Articular chondrocyte of knee joint (primary cell): ENCODE data around the gene FBXO41. TPM values are rescaled to one million over a fixed set of nuclear protein-coding genes. Genes with fewer than 3 reads are reported as not detected.

ENCODE experiments used
- small RNA-seq: library from RNA; depleted of rRNA; stranded (forward); fragments of <200 nt; gene quantifications from one replicate; pipeline ENCODE3, GENCODE V24; 2012
- total RNA-seq: library from RNA; depleted of rRNA; stranded (reverse); fragments of >200 nt; gene quantifications from 2 replicates; pipeline ENCODE4 v1.2.3, GENCODE V29; 2012

Gene FBXO41, protein sequence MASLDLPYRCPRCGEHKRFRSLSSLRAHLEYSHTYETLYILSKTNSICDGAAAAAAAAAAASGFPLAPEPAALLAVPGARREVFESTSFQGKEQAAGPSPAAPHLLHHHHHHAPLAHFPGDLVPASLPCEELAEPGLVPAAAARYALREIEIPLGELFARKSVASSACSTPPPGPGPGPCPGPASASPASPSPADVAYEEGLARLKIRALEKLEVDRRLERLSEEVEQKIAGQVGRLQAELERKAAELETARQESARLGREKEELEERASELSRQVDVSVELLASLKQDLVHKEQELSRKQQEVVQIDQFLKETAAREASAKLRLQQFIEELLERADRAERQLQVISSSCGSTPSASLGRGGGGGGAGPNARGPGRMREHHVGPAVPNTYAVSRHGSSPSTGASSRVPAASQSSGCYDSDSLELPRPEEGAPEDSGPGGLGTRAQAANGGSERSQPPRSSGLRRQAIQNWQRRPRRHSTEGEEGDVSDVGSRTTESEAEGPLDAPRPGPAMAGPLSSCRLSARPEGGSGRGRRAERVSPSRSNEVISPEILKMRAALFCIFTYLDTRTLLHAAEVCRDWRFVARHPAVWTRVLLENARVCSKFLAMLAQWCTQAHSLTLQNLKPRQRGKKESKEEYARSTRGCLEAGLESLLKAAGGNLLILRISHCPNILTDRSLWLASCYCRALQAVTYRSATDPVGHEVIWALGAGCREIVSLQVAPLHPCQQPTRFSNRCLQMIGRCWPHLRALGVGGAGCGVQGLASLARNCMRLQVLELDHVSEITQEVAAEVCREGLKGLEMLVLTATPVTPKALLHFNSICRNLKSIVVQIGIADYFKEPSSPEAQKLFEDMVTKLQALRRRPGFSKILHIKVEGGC
- 1.3 and 1.4 TPM in 2 replicates for total RNA-seq

DNA sequence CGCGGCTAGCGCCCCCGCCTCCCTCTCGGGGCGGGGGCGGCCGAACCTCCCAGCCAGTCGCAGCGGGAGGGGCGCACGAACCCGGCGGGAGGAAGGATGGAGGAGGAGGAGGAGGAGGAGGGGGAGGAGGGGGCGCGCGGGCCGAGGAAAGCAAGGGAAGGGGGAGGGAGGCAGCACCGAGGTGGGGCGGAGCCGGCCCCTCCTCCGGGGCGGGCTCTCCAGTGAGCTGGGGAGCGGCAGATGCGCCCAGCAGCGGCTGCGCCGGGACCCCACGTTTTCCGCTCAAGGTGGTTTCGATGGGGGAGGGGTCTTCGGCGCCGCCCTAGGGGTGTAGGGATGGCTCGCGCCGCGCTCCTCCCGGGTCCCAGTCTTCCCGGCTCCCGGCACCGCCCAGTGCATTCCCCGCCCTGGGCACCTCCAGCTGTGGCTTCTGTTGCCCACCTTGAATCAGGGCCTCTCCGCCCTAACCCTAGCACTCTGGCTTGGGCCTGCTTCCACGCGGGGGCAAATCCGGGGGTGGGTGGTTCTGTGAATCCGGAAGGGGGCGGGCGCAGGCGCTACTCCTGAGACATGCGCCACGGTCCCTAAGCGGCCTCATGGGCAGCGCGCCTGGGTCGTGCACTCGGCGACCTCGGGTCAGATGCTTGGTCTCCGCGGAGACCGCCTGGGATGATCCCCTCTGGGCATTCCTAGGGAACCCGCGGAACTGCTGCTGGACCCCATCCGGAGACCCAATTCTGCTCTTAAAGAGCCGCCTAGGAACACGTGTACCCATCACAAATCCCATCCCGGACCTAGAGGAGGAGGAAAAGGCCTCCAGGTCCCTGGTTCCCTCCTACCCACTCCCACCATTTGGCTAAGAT lies at the start of gene FBXO41:
Gene FBXO41, minus strand, starts transcription at position 183 of the 863 bp plus-strand sequence. CDS start 14,848 bp downstream, outside the sequence.

GRCh38 chr2:73293534-73294171 lies 9.4 kb upstream of the FBXO41 start, which contains the start of gene EGR4:
EGR4 (minus strand) TSS chr2:73293548; CDS start chr2:73293317, 231 bp downstream.

GRCh38 chr2:73233932-73234832 lies 50.1 kb downstream of the FBXO41 start, which contains the start of gene CCT7:
CCT7 (plus strand) TSS chr2:73234308; CDS start chr2:73234379, 71 bp downstream.

DNA sequence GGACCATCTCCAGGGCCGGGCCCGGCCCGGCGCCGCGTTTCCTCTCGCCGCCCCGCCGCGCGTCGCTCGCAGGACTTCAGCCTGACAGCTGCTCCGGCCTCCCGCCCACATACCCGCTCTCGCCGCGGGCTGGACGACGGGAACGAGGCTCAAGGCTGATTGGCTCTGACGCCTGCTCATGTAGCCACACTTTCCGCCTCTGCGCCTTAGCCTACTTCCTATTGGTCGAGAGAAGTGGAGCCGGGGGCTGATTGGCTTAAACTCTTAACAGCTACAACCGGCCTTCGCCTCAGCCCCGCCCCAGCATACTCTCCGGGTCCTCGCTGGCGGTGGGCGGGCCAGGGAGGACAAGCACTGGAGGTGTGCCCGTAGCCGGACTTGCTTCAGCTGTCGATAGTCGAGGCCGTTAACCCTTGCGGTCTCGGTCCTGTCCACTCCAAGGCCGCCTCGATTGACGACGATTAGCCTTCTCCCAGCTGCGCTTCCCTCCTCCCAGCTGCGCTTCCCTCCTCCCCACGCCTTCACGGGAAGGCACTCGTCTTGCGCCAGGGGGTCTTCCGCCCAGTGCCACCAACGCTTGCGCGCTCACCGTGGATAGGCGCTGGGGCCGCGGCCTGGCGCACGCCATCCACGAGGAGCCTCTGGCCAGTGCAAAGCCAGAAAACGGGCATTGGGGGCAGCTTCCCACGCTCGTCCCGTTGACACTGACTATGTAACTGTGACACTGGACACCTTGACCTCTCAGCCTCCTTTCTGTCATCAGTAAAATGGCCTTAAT lies 50.9 kb downstream of the FBXO41 start, which contains the start of gene PRADC1:
Gene PRADC1, minus strand, starts transcription at position 86 of the 778 bp plus-strand sequence. Its CDS starts 79 bp downstream, at position 7.

DNA sequence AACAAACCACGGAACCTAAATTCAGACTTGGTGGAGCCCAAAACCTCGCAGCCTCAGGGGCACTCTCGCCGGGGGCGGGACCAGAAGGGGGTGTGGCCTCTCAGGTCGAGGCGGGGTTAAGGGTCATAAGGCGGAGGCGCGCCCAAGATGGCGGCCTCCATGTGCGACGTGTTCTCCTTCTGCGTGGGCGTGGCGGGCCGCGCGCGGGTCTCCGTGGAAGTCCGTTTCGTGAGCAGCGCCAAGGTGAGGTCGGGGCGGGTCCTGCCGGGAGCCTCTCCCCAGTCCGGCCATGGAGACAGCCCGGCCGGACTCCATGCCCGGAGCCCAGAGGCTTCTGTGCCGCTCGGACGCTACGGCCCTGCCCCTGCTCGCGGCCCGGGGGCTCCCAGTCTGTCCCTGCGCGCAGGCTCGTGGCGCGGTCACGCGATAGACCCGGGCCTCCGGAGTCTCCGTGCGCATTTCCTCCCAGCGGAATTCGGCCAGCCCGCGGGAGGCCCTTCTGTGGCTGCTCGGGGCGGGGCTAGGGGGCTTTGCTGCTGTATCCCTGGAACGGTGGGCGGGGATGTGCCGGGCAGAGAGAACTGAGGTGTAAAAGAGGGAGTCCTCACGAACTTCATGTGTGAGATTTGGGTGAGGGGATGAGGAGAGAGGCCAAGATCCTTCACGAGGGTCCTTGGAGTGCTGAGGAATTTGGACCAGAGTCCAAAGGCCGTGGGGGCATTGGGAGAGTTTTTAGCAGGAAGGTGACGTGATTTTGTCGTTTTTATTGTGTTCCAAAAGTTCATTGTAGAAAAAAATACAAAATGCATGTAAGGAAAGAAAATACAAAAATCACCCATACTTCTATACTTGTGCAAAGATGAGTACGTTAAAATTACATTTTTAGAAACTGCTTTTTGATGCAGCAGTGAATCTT lies 69.9 kb downstream of the FBXO41 start, which contains the start of gene SMYD5:
Gene SMYD5, plus strand, starts transcription at position 126 of the 916 bp plus-strand sequence. Its CDS starts 22 bp downstream, at position 148.

Small RNA genes lying within 50 kb of the gene (small RNA-seq; reads per million reads assigned to genes)
- not detected for gene RNU6-111P

Other genes with a start within 250 kb of the FBXO41 start
- gene SFXN5, start 212.8 kb downstream of the FBXO41 start, total RNA-seq: 16.6 and 17.8 TPM in 2 replicates
- gene RAB11FIP5, start 171.5 kb downstream of the FBXO41 start, total RNA-seq: 60.9 and 63.1 TPM in 2 replicates
- not detected in 2 replicates for gene NOTO, start 81.9 kb downstream of the FBXO41 start, total RNA-seq
- 19.3 and 22.0 TPM in 2 replicates for gene SMYD5, start 70.2 kb downstream of the FBXO41 start, total RNA-seq
- gene PRADC1, start 51.2 kb downstream of the FBXO41 start, total RNA-seq: 11.1 and 12.0 TPM in 2 replicates
- gene CCT7, start 50.2 kb downstream of the FBXO41 start, total RNA-seq: 186 and 191 TPM in 2 replicates
- not detected in 2 replicates for gene EGR4, start 9.1 kb upstream of the FBXO41 start, total RNA-seq
- 30.7 and 32.5 TPM in 2 replicates for gene ALMS1, start 101.4 kb upstream of the FBXO41 start, total RNA-seq